SK-N-SH treated with all-trans-retinoic acid at 6 μM for 48 hours (cell line): ENCODE measurements around the gene NUCB1.
A peak's percentile ranks its signal among the peaks of the same experiment; 100 is the strongest.

ENCODE experiments used
- ATAC-seq: fragments of 200-7000 bp; cut with Tn5 transposase; 3 replicates; pipeline ENCODE4 v1.9.1; 2020; ENCODE audit warnings: mild to moderate bottlenecking, moderate library complexity
- BACH2 ChIP-seq: fragments of 250-450 bp; sonication (Bioruptor Pico); IDR thresholded peaks from 2 replicates; pipeline ENCODE4 v1.9.0; 2021; ENCODE audit warnings: mild to moderate bottlenecking, borderline replicate concordance
- OSR1 ChIP-seq: fragments of 250-450 bp; sonication (Bioruptor Pico); IDR thresholded peaks from 2 replicates; pipeline ENCODE4 v1.8.0; 2022; ENCODE audit warnings: moderate library complexity, mild to moderate bottlenecking, inconsistent platforms
- POU6F1 ChIP-seq: fragments of 250-450 bp; sonication (Bioruptor Pico); IDR thresholded peaks from 2 replicates; pipeline ENCODE4 v1.8.0; 2021; ENCODE audit warnings: low read depth, mild to moderate bottlenecking, moderate library complexity, borderline replicate concordance
- RARB ChIP-seq: fragments of 250-450 bp; sonication (Bioruptor Pico); IDR thresholded peaks from 2 replicates; pipeline ENCODE4 v1.8.0; 2021; ENCODE audit warnings: mild to moderate bottlenecking, moderate library complexity
- TOX ChIP-seq: fragments of 250-450 bp; sonication (Bioruptor Pico); IDR thresholded peaks from 2 replicates; pipeline ENCODE4 v1.8.0; 2021; ENCODE audit warnings: mild to moderate bottlenecking, moderate library complexity, borderline replicate concordance
- ZFP30 ChIP-seq: fragments of 450-650 bp; formaldehyde crosslinking; IDR thresholded peaks from 2 replicates; pipeline ENCODE4 v1.5.0; 2022; ENCODE audit warnings: mild to moderate bottlenecking, moderate library complexity
- ZNF8 ChIP-seq: fragments of 450-650 bp; formaldehyde crosslinking; IDR thresholded peaks from 2 replicates; pipeline ENCODE4 v1.5.0; 2020; ENCODE audit warnings: mild to moderate bottlenecking, moderate library complexity

NUCB1 gene

GRCh38 chr19:48970139-48970766 is 70.1 kb downstream of the NUCB1 start:
- TF ChIP-seq TOX (CRISPR knock-in tag) (no peak), BACH2 (no peak), OSR1 (CRISPR knock-in tag) (no peak), POU6F1 (CRISPR knock-in tag) (no peak), ZFP30 (no peak)
- TF ChIP-seq, all 23 proteins: peak for 0
- ATAC-seq: no peak

DNA sequence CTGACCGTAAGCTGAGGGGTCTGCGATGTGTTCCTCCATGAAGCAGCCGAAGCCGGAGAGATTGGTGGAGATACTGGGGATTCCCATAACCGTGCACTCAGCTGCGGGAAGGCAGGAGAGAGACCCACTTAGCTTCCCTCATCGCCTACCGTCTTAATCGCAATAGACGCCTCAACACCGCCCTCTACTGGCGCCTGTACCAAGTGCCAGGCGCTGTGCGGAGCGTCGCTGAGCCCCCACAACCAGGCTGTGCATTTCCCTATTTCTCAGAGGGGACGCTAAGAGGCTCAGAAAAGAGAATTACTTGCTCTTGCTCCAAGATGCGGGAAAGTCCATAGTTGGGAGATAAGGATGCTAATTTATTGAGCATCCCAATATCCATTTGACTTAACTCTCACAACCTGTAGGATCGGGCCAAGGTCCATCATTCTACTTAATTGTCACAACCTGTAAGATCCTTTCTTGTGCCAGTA is 70.8 kb downstream of the NUCB1 start:
- no peak for TF ChIP-seq TOX (CRISPR knock-in tag)
- TF ChIP-seq RARB (CRISPR knock-in tag): no peak
- no peak for TF ChIP-seq ZNF8 (CRISPR knock-in tag)
- peak; percentile 85 for ATAC-seq
